ENCODE data around the gene CTSA.

The CTSA gene

GRCh38 chr20:45890985-45891983 lies at the start of gene CTSA, which contains the start of gene NEURL2:
CTSA (plus strand) TSS chr20:45891335; CDS start chr20:45891569, 234 bp downstream.
NEURL2 (minus strand) TSS chr20:45891208; CDS start chr20:45890991, 217 bp downstream.
- peak; percentile 93 for DNase-seq

- DNase-seq = no peak
Observed at GRCh38 chr20:45841407-45842129, 49.6 kb upstream of the CTSA start.

- no peak for DNase-seq
Observed at GRCh38 chr20:45842169-45842812, 48.8 kb upstream of the CTSA start.

DNA sequence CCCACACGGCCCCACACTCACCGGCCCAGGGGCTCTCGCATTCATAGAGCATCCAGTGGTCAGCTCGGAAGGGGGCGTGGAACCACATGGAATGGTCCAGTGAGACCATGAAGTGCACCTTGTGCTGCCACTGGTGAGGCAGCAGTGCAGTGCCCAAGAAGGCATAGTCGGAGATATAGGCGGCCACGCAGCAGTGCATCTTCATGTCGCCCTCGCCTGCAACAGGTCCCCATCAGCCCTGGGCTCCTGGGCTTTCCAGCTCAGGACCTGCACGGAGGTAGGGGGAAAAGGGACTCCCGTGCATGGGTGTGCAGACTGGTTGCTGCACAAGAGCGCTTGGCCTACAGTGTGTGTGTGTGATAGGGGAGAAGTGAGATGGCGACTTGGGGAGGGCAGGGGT lies 47.6 kb upstream of the CTSA start:
- no peak for DNase-seq

DNA sequence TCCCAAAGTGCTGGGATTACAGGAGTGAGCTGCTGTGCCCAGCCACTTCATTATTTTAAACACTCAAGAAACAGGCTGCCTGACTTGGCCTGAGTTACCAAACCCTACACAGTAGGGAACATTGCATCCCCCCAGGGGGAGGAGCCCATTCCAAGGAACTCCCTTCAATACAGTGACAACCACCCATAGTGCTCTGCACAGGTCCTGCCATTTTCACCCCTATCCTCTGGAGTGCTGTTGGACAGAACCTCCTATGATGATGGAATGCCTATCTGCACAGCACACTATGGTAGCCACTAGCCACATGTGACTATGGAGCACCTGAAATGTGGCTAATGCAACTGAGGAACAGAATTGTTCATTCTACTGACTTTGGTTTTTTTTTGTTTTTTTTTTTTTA lies 45.7 kb upstream of the CTSA start:
- DNase-seq = no peak

DNA sequence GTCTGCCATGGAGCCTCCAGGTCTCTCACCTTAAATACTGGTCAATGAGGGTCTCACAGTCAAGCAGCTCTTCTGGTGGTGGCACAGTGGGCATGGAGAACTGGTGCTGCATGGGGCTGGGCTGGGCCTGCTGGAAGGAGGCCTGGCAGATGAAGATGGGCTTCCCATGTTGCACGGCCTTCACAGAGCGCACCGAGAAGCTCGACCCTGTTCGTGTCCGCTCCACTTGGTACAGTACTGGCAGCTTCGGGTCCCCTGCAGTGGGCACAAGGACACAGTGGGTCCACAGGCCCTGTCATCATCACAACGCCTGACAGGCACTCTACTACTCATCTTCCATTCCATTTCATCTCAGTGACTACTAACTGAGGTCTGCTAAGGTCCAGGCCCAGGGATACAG lies 42.7 kb upstream of the CTSA start:
- no peak for DNase-seq

DNA sequence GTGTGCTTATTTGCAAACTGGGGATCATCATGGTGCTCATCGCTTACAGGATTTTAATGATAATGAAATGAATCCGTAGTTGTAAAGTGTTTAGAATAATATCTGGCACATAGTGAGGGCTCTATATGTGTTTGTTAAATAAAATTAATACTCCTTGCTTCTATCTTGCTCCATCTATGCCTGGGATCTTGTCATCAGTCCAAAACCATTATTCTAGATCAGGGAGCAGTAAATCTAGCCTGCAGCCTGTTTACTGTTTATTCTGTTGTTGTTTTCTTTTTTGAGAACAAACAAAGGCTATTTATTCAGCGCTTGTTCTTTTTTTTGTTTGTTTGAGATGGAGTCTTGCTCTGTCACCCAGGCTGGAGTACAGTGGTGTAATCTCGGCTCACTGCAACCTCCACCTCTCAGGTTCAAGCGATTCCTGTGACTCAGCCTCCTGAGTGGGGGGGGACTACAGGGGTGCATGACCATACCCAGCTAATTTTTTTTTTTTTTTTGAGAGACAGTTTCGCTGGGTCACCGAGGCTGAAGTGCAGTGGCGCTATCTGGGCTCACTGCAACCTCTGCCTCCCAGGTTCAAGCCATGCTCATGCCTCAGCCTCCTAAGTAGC lies 42.1 kb upstream of the CTSA start:
- no peak for DNase-seq

DNA sequence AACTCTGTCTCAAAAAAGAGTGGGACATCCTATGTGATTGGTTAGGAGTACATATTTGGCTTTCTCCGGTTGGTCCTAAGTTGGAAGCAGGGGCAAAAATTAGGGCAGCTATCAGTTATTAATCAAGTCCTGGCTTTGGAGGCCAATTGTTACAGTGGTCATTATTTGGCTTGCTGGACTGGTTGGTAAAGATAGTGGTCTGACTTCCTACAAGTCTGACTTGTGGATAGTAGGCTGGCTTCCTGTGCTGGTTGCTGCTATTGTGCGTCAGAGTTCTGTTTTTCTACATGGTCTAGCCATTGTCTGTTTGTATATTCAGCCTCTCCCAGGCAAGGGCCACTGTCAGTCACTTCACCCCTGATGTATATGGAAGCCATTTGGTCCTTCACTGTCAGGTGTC lies 40.9 kb upstream of the CTSA start:
- DNase-seq = no peak

DNA sequence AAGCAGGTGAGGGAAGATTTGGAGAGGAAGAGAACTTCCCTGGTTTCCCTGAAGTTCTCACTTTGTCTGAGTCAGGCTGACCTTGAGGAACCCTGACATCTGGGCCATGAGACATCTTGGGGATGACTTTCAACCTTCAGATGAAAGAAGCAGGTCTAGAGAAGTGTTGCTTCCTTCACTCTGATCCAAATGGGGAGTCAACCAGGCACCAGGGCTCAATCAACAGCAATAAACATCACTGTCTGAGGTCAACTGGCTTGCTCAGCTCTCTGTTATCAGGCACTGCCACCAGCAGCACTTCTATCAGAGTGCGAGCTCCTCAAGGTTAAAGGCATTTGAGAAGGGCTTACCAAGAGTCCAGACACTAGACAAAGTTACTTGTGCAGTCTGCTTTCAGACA lies 40.2 kb upstream of the CTSA start:
- no peak for DNase-seq

- DNase-seq = no peak
Observed at GRCh38 chr20:45851501-45851900, 39.6 kb upstream of the CTSA start.

- no peak for DNase-seq
Observed at GRCh38 chr20:45852326-45852725, 38.8 kb upstream of the CTSA start.

DNA sequence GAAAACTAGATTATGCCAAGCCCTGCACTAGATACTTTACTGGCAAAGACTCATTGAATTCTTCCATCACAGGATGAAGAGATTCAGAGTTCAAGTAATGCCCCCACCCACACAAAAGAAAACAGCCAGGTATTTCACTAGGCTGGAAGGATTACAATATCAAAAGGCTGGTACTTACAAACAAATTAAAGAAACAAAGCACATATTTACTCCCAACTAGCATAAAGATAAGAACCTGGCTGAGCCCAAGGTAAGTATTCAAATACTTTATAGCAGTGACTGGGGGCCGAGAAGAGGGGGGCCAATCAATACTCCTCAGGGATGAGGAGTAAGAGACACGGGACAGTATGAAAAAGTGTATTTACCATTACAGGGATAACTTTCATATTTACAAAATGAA lies 37.7 kb upstream of the CTSA start:
- DNase-seq = no peak

DNA sequence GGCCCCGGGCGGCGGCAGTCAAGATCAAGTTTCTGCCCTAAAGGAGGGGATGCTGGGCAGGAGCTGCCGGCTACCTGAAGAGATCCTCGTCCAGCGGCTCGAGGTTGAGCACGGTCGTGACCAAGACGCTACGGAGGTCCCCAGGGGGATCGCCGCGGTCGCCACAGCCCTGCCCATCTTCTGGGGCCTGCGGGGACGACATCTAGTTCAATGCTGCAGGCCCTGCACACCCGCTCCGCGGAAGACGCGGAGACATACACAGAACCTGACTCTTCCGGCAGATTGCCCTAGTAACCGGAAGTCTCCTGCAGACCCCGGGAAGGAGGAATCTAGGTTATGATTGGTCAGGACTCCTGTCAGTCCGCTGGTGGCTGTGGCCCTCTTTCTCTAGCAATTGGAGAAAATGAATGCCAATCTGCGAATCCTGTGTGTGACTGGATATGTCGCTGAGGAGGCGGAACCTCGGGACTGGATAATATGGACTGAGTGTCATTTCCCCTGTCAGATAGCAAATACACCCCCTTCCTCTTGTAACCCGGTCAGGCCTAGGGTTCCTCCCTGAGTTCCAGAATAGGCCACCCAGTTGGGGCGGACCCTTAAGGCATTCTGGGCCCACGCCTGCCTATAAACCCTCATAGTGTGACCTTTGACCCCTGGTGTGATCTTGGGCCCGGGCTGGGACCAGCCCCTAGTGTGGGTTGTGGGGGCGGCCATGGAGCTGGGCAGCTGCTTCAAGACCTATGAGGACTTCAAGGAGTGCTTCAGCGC lies 33.8 kb upstream of the CTSA start, which contains the start of the genes ACOT8 and ZSWIM3:
Gene ACOT8, minus strand, starts transcription at position 279 of the 768 bp plus-strand sequence. Its CDS starts 77 bp downstream, at position 202.
Gene ZSWIM3, plus strand, starts transcription at position 501 of the 768 bp plus-strand sequence. Its CDS starts 212 bp downstream, at position 713.
- peak; percentile 100 for DNase-seq

DNA sequence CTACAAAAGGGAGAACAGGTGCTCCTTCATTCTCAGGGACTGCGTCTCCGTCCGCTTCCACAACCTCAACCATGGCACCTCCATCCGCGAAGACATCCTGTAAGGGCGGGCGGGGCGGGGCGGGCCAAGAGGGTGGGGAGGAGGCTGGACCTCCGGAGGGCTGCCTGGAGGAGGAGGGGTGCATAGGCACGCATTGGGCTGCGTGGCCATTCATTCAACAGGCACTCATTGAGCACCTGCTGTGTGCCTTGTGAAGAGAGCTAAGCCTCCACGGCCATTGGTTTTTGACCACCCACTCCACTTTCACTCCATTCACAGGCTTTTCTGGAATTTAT lies 33.3 kb upstream of the CTSA start:
- DNase-seq = no peak

- DNase-seq = no peak
Observed at GRCh38 chr20:45859916-45860315, 31.2 kb upstream of the CTSA start.

GRCh38 chr20:45860560-45861220 lies 30.4 kb upstream of the CTSA start:
- DNase-seq = peak; percentile 86

DNA sequence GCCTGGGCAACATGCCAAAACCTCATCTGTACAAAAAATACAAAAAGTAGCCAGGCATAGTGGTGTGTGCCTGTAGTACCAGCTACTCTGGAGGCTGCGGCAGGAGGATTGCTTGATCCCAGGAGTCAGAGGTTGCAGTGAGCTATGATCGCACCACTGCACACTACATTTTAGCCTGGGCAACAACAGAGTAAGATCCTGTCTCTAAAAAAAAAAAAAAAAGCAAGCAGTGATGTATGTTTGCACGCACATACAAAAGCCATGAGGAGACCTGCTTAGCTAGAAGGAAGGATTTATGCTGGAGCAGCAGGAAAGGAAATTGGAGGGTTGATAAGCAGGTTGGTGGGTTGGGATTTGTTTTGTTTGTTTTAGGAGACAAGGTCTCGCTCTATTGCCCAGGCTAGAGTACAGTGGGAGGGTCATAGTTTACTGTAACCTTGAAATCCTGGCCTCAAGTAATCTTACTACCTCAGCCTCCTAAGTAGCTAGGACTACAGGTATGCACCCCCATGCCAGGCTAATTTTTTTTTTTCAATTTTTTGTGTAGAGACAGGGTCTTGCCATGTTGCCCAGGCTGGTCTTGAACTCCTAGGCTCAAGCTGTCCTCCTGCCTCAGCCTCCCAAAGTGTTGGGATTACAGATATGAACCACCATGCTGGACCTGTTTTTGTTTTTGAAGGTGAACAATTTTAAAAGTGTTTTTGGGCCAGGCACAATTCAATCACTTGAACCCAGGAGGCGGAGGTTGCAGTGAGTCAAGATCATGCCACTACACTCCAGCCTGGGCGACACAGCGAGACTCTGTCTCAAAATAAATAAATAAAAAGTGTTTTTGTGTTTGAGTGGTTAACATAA lies 29.7 kb upstream of the CTSA start:
- no peak for DNase-seq

- DNase-seq = no peak
Observed at GRCh38 chr20:45863543-45864470, 27.3 kb upstream of the CTSA start.

GRCh38 chr20:45866454-45866853 lies 24.7 kb upstream of the CTSA start:
- no peak for DNase-seq

Measured in NCI-H2171 (cell line).